Measurements from ENCODE around the gene C20orf202. TPM values are rescaled to one million over a fixed set of nuclear protein-coding genes. Genes with fewer than 3 reads are reported as not detected.

The C20orf202 gene
- total and polyA plus RNA-seq, 9 of the 15 experiments (the other 6 are each of a cell fraction or from before 2014, with no cell fraction given): 0.03 to 0.24 (median 0.15) TPM; not detected in 4

DNA sequence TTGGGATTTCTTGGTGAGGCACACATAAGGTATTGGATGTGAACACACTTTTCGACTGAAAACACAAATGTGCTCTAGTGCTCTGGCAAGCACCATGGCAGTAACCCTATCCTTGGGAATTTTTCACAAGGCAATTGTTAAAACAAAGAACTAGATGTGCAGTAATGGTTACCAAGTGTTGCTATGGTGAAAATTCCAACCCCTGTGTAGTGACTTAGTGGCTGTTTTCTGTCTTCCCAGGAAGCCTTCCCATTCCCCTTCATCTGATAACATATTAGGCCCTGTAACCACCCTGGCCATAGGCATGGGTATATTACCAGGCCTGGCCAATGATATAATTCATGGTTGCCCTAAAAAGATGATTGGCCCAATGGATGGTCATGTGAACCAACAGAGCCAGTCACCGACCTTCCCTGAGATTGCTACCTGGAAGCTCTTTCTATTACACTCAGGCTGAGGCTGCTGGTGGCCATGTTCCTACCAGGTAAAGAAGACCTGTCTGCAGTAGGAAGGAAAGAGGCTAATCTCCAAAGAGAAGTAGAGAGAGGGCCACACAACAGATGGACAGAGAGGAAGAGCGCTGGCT, 4.1 kb downstream of the C20orf202 start (continued):
- TF ChIP-seq AFF1 (IDR thresholded peaks at IDR 0.05; ENCODE audit: low read depth in 1 of 2, partially characterized antibody in 2 of 2) (no peak), CBFB (CRISPR knock-in tag; IDR thresholded peaks at IDR 0.05) (no peak), NFYB (IDR thresholded peaks at IDR 0.05; ENCODE audit: extremely low read depth, insufficient read length) (peak; percentile 42), FOS (IDR thresholded peaks at IDR 0.05; ENCODE audit: extremely low read depth, insufficient read length) (no peak), KDM1A (IDR thresholded peaks at IDR 0.05) (0 out of 4 replicates have a peak, but pooled peaks of 1 of the 2 experiments have one; percentile 25), TBP (optimal IDR thresholded peaks at IDR 0.05; ENCODE audit: low read depth, low read length) (no peak)
